Measurements from ENCODE around the gene RGS6.
A peak's percentile ranks its signal among the peaks of the same experiment; 100 is the strongest.
"Not testable (repeated sequence)": the region's sequence is repeated elsewhere in the genome, so short reads cannot be mapped to it uniquely, and the experiment has no call there.

RGS6 gene

GRCh38 chr14:72466325-72466724 lies 534.1 kb downstream of the RGS6 start:
- no peak for DNase-seq

DNA sequence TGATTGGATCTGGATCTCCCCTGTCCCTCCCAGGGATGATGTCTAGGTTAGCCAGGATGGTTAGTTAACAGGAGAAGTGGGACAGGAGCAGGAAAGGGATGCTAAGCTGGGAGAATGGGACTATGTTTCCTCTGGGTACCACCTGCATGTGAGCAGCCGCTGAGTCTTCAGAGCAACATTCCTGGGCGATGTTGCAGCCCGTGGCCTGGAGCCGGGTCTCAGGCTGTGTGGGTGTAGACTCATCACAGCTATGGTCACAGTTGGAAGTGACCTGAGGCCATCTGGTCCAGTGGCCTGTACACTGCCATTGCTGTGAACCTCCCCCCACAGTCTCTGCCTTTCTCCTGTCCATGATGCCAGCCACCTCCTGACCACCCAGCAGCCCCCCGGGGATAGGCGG lies 539.1 kb downstream of the RGS6 start:
- DNase-seq = no peak

DNA sequence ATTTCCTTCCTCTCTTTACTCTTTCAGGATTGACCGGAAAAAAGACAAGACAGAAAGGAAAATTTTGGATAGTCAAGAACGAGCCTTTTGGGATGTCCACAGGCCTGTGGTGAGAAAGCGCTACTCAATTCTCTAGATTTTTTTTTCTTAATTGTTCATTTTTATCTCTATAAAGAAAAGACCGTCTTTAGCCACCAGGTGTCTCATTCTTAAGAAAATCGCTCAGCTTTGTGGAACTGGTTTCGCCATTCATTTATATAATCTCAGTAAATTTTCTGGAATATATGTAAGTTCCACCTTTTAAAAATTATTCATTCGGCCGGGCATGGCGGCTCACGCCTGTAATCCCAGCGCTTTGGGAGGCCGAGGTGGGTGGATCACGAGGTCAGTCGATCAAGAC lies 540.6 kb downstream of the RGS6 start:
- peak in 1 of 3 donors; percentile 25 for DNase-seq

DNA sequence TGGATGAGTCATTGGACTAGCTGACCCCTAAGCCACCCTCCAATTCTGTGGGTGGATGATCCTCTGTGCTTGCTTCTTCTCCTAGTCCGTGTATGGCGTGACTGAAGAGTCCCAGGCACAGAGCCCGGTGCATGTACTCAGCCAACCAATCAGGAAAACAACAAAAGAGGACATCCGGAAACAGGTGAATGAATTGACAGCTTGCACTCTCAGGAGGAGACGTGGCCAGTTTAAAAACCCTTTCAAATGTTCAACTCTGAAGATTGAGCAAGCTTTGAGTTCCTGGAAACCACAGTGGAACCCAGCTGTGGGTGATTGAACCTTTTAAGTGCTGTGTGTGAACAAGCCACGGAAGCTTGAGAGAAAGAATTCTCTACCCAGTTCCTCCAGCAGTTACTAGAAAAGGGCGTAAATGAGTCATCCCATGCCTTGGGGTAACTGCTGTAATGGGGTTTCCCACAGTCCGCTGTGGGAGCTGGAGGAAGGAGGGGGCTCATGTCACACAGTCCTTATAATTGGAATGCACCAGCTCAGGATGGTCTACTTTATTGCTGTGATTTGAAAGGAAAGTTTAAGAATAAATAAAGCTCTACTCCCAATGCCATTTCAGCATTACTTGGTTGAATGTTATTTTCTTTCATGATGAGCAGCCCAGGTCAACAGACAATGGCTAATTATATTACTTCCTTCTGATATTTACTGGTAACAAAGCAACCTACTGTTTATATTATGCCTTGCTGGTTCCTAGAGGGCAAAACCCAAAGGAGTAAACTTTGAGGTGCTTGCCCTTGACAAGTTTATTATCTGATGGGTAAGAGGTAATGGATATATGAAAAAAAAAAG lies 544.6 kb downstream of the RGS6 start:
- peak; percentile 92 to 98 (median 96) for DNase-seq

GRCh38 chr14:72477578-72477977 lies 545.3 kb downstream of the RGS6 start:
- not testable (repeated sequence) for DNase-seq

- no peak for DNase-seq
These were observed 546.3 kb downstream of the RGS6 start for GRCh38 chr14:72478471-72478893.

DNA sequence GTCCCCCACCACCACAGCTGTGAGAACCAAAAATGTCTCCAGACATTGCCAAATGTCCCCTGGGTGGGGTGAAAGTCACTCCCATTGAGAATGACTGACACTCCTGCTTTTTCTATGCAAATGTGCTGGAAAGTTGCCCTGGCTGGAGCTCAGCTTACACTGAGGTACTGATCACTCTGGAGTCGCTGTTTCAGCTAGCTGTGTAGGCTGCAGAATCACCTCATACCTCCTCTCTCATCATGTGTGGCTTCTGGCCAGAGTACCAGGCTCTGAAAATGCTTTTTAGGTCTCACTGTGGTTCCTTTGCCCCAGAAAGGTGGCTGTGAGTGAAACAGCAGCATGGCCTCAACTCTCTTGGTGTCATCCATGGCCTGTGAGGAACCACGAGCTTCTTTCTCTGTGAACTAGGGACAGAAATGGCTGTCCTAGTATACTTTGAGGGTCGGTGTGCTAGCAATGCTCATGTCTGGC lies 547.3 kb downstream of the RGS6 start:
- DNase-seq = no peak

DNA sequence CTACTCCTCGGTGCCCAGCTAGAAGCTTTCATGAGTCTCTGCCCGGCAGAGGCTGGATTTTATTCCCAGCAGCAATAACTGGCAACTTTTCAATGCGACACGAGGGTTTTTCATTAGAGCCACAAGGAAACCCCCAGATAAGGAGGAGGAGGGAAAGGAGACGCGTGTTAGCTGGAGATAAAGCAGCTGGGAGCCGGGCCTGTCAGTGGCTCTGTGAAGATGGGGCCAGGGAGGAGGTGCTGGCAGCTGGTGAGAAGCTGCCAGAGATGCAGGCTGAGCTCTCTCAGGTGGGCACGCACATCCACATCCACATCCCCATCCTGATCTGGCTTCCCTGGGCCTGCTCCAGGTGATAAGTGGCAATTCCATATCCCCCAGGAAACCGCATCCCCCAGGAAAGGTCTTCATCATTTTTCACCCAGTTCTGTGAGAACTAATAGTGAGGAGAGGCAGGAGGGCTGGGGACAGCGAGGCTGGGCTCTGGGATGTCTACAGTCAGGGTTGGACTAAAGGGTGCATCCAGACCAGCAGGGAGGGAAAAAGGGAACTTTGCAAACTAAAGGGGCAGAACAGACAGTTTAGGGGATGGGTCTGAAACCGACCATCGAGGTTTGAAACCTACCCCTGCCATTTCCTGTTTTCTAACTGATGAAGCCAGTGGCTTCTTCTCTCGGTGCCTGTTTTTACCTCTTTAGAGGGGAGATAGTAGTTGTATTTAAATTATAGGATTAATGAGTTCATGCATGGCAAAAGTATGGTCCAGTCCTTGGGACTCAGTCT lies 548.4 kb downstream of the RGS6 start:
- DNase-seq = no peak

GRCh38 chr14:72483311-72483710 lies 551.1 kb downstream of the RGS6 start:
- DNase-seq = no peak

GRCh38 chr14:72485695-72486094 lies 553.5 kb downstream of the RGS6 start:
- peak in 2 of 3 donors; percentile 18 to 50 for DNase-seq

DNA sequence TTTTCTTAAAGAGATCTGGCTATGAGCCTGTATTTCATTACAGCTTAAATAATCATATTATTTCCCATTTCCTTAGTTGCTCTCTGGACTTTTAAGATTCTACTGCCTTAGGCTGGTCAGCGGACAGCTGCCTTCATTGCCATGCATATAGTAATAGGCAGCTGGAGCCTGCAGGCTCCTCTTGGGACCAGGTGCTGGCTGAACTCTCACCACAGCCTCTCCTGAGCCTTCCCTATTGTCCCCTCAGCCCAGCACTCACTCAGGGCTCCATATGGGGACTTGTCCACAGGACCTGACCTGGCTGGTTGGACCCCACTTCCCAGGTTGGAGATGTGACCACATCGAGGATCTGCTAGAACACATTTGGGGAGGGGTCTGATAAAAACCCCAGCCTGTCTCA lies 556.3 kb downstream of the RGS6 start:
- no peak for DNase-seq

DNA sequence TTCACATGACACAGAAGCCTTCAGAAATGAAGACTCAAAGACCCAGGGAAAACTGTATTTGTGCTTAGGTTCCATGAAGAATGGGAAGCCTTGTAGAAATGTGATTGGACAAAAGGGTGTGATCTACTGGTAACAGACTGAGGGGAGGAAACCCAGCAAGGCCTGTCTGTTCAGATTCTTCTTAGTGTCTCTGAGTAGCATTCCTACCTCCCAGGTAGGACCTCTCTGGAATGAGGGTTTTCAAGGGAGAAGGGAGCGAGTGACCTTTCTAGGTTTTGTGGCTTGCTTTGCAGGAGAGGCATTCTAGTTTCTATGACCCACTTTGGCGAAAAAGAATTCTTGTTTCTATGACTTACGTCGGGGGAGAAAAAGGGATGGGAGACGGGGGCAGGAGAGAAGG lies 560.0 kb downstream of the RGS6 start:
- no peak for DNase-seq

DNA sequence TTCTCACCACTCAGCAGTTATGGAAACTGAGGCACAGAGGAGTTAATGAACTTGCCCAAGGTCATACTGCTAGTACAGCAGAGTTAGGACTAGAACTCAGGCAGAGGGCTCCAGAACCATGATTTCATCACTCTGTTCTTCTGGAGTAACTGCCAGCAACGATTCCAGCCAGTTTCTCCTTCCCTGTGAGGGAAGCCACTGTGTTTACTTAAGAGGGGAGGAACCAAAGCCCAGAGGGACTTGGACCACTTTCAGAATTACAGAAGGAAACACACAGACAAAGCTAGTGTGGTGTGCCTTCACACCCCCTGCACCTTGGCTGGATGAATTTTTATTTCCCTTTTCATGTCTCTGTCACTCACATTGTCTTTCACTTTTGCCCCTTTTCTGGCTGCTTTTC lies 563.4 kb downstream of the RGS6 start:
- no peak for DNase-seq

DNA sequence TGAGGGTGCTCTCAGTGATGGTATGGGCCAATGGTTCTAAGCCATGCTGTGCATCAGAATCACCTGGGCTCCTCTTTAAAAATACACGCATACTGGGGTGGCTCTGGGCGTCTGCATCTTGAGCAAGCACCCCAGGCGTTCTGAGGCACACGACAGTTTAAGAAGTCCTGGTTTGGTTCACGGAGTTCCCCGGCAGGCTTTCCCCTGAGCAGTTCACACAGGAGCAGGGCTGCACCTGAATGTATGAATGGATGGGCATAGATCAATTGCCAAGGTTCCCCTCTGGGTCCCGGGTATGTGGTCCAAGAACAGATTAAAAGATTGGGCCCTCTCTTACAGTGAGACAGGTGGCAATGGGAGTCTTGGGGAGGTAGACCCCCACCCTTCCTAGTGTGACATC lies 566.4 kb downstream of the RGS6 start:
- DNase-seq = no peak

DNA sequence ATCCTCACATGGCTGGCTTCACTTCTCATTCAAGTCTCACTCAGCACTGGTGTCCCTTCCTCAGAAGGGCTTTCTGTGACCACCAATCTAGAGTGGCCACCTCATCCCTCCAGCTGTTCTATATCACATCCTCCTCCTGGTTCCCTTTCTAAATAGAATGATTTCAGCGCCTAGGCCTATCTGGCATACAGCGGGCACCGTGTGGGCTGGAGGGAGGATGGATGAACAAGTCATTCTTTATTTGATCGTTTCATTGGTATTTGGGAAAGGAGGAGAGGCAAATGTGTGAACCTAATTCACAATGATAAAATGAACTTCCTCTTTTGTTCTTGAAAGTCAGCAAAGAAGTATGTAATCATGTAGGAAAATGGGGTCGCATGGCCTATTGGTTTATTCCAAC lies 567.5 kb downstream of the RGS6 start:
- peak in 1 of 3 donors; percentile 31 for DNase-seq

- DNase-seq = no peak
These were observed 568.1 kb downstream of the RGS6 start for GRCh38 chr14:72500234-72500838.

- DNase-seq = no peak
These were observed 569.2 kb downstream of the RGS6 start for GRCh38 chr14:72501439-72501838.

- DNase-seq = no peak
These were observed 571.0 kb downstream of the RGS6 start for GRCh38 chr14:72503271-72503670.

GRCh38 chr14:72503696-72504368 lies 571.6 kb downstream of the RGS6 start:
- no peak for DNase-seq

- DNase-seq = no peak
These were observed 578.3 kb downstream of the RGS6 start for GRCh38 chr14:72510566-72510965.

GRCh38 chr14:72512281-72512680 lies 580.1 kb downstream of the RGS6 start:
- DNase-seq = no peak

- DNase-seq = no peak
These were observed 580.7 kb downstream of the RGS6 start for GRCh38 chr14:72512925-72513324.

DNA sequence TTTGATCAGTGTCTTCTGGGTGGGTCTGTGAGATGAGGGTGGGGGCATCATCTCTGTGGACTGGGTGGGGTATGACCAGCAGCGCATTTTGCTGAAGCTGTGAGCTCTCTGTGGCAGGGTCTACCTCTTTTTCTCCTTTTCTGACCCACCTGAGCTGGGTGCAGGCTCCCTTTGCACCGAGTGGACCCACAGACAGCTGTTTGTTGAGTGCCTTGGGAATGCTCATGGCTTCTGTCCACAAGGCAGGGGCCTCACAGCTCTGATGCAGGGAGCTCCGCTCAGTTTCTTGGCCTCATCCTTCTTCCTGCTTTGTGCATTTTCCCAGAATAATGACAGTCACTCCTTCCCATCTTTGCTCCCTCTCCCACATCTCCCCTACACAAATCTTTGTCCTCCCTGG lies 581.1 kb downstream of the RGS6 start:
- DNase-seq = no peak
